HG02870 (cell line): ENCODE results near the gene SMARCD3.

Experiments
- ATAC-seq: cut with Tn5 transposase; IDR thresholded peaks from one replicate; pipeline ENCODE4 v1.9.1; 2021; ENCODE audit warnings: mild to moderate bottlenecking, moderate library complexity; ENCODE audit not compliant: unreplicated experiment

Gene SMARCD3

GRCh38 chr7:151211155-151211772 is 37.2 kb downstream of the SMARCD3 start:
- ATAC-seq, result no peak

DNA sequence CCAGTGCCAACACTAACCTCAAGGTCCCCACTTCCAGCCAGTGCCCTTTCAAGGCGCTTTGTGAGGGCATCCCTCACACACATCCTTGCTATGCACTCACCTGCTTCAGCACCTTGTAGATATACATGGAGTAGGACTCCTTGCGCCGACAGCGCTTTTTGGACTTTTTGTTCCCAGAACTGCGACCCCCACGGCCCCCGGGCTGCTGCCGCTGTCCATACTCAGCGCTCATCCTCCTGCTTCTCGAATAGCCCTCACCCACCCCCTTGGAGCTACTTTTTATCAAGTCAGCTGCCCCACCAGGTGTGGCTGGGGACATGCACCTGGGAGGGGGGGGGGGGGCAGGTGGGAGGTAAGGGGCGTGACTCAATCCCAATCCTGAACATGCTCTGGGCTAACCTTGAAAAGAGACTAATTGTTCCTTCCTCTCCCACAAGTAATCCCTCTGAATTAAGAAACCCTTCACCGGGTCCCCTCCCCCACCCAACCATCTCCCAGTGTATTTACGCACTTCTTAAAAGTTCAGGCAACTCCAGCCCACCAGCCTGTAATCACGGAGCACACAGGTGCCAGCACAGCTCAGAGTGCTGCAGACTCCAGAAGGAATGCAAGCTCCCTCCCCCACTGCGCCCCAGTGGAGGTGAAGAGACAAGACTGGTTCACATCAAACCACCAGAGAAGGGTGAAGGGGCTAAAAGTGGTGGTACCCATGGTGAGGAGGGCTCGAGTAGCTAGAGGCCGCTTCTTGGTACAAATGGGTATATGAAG is 38.2 kb downstream of the SMARCD3 start, which contains the start of gene H2BK1:
H2BK1 (minus strand) TSS at position 402 of the 768 bp plus-strand sequence; CDS start at position 232, 170 bp downstream.
- ATAC-seq, result no peak

- no peak for ATAC-seq
Measured at GRCh38 chr7:151209588-151209987, 38.9 kb downstream of the SMARCD3 start.

GRCh38 chr7:151208253-151208862 is 40.1 kb downstream of the SMARCD3 start:
- ATAC-seq, result no peak

DNA sequence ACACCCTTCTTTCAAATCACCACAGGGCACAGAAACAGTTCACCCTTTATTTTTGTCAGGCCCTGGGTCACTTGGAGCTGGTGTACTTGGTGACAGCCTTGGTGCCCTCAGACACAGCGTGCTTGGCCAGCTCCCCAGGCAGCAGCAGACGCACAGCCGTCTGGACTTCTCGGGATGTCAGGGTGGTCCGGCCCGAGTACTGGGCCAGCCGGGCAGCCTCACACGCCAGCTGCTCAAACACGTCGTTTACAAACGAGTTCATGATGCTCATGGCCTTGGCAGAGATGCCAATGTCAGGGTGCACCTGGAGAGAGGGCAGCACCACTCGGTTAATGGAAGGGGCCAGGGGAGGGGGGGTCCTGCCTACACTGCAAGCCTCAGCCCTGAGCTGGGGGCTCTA is 40.7 kb downstream of the SMARCD3 start:
- ATAC-seq, result no peak

DNA sequence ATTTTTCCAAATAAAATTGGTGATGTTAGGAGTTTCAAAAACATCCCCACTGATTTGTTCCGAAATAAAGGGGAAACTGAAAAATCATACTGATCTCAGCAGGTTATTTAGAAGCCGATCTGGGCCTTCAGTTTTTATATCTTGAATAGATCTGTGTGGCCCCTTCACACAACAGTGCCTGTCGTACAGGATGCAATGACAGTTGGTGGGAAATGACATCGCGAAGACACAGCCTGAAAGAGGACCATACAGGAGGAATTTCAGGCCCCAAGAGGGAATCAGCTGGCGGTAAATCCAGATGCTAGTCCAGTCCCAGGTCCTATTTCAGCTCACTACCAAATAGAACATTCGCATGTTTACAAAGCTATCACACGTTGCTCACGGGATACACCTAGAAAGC is 41.2 kb downstream of the SMARCD3 start:
- ATAC-seq, result no peak

DNA sequence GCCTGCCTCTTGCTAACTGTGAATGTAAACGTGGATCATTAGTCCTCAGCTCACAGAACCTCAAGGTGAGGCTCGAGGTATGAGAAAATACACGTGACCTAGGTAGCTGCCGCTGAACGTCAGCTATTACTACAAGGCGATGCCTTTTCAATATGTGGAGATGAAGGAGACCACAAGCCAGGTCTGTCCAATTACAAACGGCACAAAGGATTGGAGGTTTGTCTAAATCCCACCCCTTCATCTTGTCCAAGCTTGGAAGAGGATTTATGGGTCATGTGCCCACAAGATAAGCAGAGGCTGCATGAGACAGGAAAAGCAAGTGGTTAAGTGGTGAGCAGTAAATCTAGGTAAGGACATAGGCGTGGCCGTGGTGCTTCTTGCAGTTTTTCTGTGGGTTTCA is 41.6 kb downstream of the SMARCD3 start:
- no peak for ATAC-seq

DNA sequence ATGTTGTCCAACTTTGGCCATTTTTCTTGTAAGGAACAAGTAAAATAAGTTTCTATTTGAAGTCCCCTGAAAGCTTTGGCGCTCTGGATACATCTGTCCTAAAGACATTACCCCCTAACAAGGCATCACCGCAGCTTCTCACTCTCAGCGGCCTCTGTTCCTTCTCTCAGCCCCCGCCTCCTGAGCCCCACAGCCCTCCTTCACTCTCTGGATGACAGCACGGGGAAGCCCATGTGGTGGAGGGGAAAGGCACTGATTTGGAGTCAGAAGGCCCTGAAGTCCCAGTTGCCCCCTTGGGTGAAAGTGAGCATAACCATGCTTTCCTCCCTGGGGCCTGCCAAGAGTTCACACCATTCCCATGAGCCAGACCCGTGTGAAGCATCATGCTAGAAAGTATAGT is 42.8 kb downstream of the SMARCD3 start:
- ATAC-seq, result no peak

DNA sequence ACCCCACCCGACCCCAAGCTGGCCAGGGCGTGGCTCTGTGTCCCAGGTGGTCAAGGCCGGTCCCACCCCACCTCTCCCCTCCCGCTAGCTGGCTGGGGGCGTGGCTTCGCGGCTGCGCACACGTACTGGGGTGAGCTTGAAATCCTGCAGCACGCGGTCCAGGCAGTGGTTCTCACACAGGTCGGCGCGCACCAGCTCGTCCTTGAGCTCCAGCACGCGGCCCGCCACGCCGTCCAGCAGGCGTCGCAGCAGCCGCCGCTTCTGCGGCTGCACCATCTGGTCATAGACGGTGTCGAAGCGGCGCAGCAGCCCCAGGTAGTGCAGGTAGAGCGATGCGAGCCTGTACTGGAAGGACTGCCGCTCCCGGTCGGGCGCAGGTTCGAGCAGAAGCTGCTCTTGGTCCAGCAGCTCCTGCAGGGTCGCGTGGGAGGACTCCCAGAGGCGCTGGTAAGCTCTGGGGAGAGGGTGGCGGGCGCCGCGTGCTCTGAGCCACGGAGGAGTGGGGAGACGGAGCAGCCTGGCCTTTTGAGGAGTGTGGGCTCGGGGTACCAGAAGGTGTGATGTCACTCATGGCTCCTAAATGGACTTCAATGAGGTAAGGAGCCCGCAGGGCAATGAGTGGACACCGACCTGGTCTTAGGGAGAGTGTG is 44.0 kb downstream of the SMARCD3 start:
- no peak for ATAC-seq

DNA sequence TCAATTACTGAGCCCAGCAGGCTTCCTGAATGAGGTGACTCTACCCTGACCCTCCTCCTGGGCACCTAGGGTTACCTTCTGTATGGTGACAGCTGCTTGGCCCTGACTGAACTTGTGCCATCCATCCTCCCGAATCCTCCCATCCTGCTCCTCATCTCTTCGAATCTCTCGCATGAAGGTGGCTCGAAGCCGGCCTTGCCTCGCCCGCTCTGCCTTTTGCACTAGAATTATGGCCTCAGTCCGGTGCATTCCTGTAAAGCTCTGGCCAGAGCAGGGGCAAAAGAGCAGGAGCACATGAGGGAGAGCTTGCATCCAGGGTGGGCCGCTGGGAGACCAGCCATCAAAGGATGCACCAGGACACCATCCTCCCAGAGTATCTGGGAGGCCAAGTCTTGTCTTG is 45.7 kb downstream of the SMARCD3 start:
- no peak for ATAC-seq

DNA sequence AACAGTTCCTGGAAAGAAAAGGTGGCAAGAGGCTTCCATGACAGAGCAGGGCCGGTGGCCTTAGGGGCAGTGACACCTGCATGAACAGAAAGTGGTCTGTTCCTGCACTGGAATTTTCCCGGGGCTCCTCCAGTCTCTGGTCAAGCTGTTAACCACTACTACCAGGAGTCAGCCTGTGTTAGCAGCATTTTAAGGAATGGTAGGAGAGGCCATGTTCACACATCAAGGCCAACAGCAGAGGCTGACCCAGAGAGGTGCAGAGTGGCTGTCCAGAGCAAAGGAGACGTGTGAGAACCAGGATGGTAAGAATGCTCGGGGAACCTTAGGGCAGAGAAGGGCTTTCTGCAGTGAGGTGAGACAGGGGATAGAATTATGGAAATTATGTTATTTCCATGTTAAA is 46.7 kb downstream of the SMARCD3 start:
- ATAC-seq, result no peak

- ATAC-seq, result no peak
Measured at GRCh38 chr7:151201344-151201743, 47.1 kb downstream of the SMARCD3 start.

GRCh38 chr7:151198945-151199848 is 49.3 kb downstream of the SMARCD3 start:
- no peak for ATAC-seq

DNA sequence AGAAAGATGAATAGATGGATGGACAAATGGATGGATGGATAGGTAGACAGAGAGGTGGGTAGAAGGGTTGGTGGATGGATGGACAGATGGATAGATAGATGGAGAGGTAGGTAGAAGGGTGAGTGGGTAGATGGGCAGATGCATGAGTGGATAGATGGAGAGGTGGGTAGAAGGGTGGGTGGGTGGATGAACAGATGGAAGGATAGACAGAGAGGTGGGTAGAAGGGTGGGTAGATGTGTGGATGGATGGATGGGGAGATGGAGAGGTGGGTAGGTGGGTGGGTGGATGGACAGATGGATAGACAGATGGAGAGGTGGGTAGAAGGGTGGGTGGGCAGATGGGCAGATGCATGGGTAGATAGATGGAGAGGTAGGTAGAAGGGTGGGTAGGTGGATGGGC is 50.6 kb downstream of the SMARCD3 start:
- no peak for ATAC-seq

DNA sequence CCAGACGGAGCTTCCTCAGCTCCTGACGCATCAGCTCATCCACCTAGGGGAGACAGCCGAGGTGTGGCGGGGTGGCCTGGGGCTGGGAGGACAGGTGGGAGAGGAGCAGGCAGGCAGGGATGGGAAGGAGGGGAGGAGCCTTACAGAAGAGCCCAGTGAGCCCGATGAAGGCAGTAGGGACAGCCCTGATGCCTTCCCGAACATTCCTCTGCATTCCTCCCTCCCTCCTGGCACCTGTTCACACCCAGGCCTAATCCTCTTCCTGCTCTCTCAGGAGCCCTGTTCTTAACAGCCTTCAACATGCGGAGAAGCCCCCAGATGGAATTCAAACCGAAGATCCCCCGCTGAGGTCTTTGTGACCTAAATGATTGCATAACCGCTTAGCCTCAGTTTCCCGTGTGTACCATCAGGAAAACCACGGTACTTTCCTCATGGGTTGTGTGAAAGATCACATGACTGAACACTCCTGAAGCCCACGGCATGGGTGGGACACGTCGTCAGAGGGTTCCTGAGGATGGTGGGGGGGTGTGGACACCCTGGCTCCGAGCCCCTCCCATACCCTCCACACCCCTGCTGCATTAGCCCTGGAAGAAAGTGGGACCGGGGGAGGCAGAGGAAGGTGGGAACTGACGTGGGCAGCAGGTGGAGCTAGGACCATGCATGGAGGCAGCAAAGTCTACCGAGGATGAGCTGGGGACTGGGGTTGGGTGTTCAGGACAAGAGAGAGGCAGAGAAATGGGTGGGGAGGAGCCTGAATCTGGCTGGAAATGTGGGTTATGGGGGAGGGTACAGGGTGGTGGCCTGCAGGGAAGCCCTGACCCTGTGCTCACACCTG is 52.7 kb downstream of the SMARCD3 start:
- ATAC-seq, result no peak

DNA sequence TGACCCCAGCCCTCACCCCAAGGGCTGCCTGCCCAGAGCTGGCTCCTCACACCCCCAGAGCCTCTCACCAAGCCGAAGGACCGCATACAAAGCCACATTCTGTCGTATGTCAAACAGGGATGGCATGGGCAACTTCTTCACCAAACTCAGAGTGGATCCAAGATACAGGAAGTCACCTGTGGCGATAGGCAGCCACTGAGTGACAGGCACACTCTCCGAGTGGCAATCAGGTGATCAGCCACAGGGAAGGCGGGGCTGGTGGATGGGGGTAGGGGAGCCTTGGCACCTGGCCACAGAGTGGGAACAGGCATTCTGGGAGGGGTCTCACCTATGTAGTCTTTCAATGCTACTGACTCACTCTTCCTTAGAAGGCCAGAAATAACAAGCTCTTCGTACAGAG is 54.3 kb downstream of the SMARCD3 start:
- ATAC-seq, result no peak

DNA sequence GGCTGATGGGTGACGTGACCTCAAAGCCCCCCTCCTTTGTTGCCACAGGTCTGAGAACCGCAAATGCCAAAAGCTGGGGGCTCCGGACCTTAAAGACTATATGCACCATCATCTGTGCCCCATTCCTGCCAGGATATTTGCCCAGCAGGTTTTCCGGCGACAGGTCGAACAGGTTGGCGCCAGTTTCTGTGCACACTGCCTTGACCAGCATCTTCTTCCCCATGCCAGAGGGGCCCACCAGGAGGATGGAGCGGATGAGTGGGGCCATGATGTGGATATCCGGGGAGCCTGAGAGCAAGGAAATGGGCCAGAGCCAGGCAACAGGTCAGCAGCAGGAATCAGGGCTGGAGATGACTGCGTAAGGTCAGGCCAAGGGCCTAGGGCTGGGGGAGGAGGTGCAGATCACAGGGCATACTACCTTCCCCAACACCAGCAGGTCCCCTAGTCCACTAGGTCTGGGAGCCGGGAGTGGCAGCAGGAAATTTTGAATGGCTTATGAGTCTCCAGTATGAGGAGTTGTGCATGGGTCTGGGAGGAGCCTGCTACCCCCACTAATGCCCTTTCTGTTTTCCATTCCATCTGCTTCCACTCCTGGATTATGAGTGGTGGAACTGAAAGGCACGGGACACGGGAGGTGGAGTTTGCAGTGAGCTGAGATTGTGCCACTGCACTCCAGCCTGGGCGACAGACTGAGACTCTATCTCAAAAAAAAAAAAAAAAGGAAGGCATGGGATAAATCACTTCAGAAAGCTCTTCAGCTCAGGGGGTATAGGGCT is 55.1 kb downstream of the SMARCD3 start:
- ATAC-seq, result no peak

- no peak for ATAC-seq
Measured at GRCh38 chr7:151192002-151192539, 56.4 kb downstream of the SMARCD3 start.

DNA sequence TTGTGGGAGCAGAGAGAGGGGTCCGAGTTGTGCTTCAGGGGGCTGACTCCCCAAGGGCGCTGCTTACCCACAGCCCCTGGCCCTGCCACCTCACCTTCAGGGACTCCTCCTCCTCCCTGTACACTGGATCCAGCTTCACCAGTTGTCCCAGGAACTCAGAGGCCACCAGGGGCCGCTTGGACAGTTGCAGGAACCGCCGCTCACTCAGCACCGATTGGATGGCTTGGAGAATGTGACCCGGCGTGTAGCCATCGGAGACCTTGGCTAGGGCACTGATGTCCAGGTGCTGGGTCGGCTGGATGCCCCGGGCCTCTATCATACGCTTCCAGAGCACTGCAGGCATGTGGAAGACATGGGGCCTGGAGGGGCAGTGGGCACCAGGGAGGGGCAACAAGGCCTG is 57.0 kb downstream of the SMARCD3 start:
- ATAC-seq, result no peak
